ENCODE results near the gene JAKMIP3. TPM values are rescaled to one million over a fixed set of nuclear protein-coding genes. Genes with fewer than 3 reads are reported as not detected.

Gene JAKMIP3
- total RNA-seq, 1 experiment from 2014 or later = 1.0 TPM

- intact Hi-C loops (cut with micrococcal nuclease) = no loop called here
- CTCF ChIA-PET = no interaction called here
- Histone ChIP-seq H3K79me2 (ENCODE audit: low read length) (no peaks in the 10 kb centered on the region), H3K27ac (ENCODE audit: low read length) (no peak overlapping the region), H3K4me1 (ENCODE audit: insufficient read depth, low read length) (peaks cover 9% of the 10 kb centered on the region), H3K9ac (ENCODE audit: low read length) (no peak overlapping the region), H3K9me3 (ENCODE audit: low read length) (no peaks in the 10 kb centered on the region), H3K4me2 (ENCODE audit: low read length) (no peak overlapping the region), H3K9me2 (replicated peaks; ENCODE audit: low read length) (no peaks in the 10 kb centered on the region), H3K36me3 (ENCODE audit: low read depth, low read length) (no peaks in the 10 kb centered on the region), H3K27me3 (ENCODE audit: low read length) (no peaks in the 10 kb centered on the region), H2AFZ (ENCODE audit: low read length) (no peak overlapping the region), H4K20me1 (ENCODE audit: low read length) (no peaks in the 10 kb centered on the region), H3K4me3 (ENCODE audit: low read length) (no peak overlapping the region), H3F3A (ENCODE audit: low read length, unreplicated experiment) (no peaks in the 10 kb centered on the region)
- ATAC-seq (no peak), DNase-seq (no peak)
- BruUV-seq (replicated peaks) = no TSS peak
- TF ChIP-seq EZH2 (IDR thresholded peaks at IDR 0.05; ENCODE audit: low read length, unreplicated experiment) = no peak
- no peak for TF ChIP-seq EZH2phosphoT487 (IDR thresholded peaks at IDR 0.05; ENCODE audit: borderline replicate concordance, low read length)
- TF ChIP-seq CTCF (conservative IDR thresholded peaks at IDR 0.05; ENCODE audit: low read depth, low read length) = no peak
- POLR2A ChIA-PET (ENCODE audit: unreplicated experiment) = no interaction called here
Measured at GRCh38 chr10:132100556-132101349, 35.0 kb downstream of the JAKMIP3 start.

- Histone ChIP-seq H3K9ac (ENCODE audit: low read length) (no peak overlapping the region), H3K27me3 (ENCODE audit: low read length) (no peaks in the 10 kb centered on the region), H4K20me1 (ENCODE audit: low read length) (no peaks in the 10 kb centered on the region), H3K36me3 (ENCODE audit: low read depth, low read length) (no peaks in the 10 kb centered on the region), H3K27ac (ENCODE audit: low read length) (no peak overlapping the region), H3K79me2 (ENCODE audit: low read length) (no peaks in the 10 kb centered on the region), H3K4me2 (ENCODE audit: low read length) (no peak overlapping the region), H3K9me3 (ENCODE audit: low read length) (no peaks in the 10 kb centered on the region), H2AFZ (ENCODE audit: low read length) (no peak overlapping the region), H3F3A (ENCODE audit: low read length, unreplicated experiment) (no peaks in the 10 kb centered on the region), H3K4me3 (ENCODE audit: low read length) (no peak overlapping the region), H3K9me2 (replicated peaks; ENCODE audit: low read length) (no peaks in the 10 kb centered on the region), H3K4me1 (ENCODE audit: insufficient read depth, low read length) (peaks cover 3% of the 10 kb centered on the region)
- BruUV-seq (replicated peaks) = no TSS peak
- POLR2A ChIA-PET (ENCODE audit: unreplicated experiment) = no interaction called here
- TF ChIP-seq EZH2phosphoT487 (IDR thresholded peaks at IDR 0.05; ENCODE audit: borderline replicate concordance, low read length) (no peak), CTCF (conservative IDR thresholded peaks at IDR 0.05; ENCODE audit: low read depth, low read length) (peak; percentile 27; the same call in 1 of the 2 replicates)
- ATAC-seq (no peak), DNase-seq (no peak)
- CTCF ChIA-PET = no interaction called here
- intact Hi-C loops (cut with micrococcal nuclease) = no loop called here
Measured at GRCh38 chr10:132101529-132101928, 35.8 kb downstream of the JAKMIP3 start.

- no peak overlapping the region for H2AFZ ChIP-seq (ENCODE audit: low read length)
- ATAC-seq (no peak), DNase-seq (no peak)
- H3K36me3 ChIP-seq (ENCODE audit: low read depth, low read length) = no peaks in the 10 kb centered on the region
- H3K4me2 ChIP-seq (ENCODE audit: low read length) = no peak overlapping the region
- POLR2A ChIA-PET (ENCODE audit: unreplicated experiment) = no interaction called here
- TF ChIP-seq EZH2 (IDR thresholded peaks at IDR 0.05; ENCODE audit: low read length, unreplicated experiment) (no peak), EZH2phosphoT487 (IDR thresholded peaks at IDR 0.05; ENCODE audit: borderline replicate concordance, low read length) (no peak), CTCF (conservative IDR thresholded peaks at IDR 0.05; ENCODE audit: low read depth, low read length) (no peak)
- H3K79me2 ChIP-seq (ENCODE audit: low read length) = no peaks in the 10 kb centered on the region
- H3K9me3 ChIP-seq (ENCODE audit: low read length) = no peaks in the 10 kb centered on the region
- H3F3A ChIP-seq (ENCODE audit: low read length, unreplicated experiment) = no peaks in the 10 kb centered on the region
- no peaks in the 10 kb centered on the region for H4K20me1 ChIP-seq (ENCODE audit: low read length)
- CTCF ChIA-PET = no interaction called here
- no peaks in the 10 kb centered on the region for H3K4me1 ChIP-seq (ENCODE audit: insufficient read depth, low read length)
- no peak overlapping the region for H3K9ac ChIP-seq (ENCODE audit: low read length)
- H3K27ac ChIP-seq (ENCODE audit: low read length) = no peak overlapping the region
- no peak overlapping the region for H3K4me3 ChIP-seq (ENCODE audit: low read length)
- no peaks in the 10 kb centered on the region for H3K9me2 ChIP-seq (replicated peaks; ENCODE audit: low read length)
- H3K27me3 ChIP-seq (ENCODE audit: low read length) = no peaks in the 10 kb centered on the region
- intact Hi-C loops (cut with micrococcal nuclease) = no loop called here
- BruUV-seq (replicated peaks) = no TSS peak
Measured at GRCh38 chr10:132102071-132102716, 36.4 kb downstream of the JAKMIP3 start.

All from PC-3 (cell line).